Kidney capillary endothelial cell (primary cell): ENCODE results near the gene REM2.

Source experiments
- DNase-seq: peaks from one replicate; pipeline ENCODE4 v3.0.0-alpha.2; 2018; ENCODE audit warnings: low spot score

The REM2 gene

GRCh38 chr14:22875003-22875747 is 7.8 kb upstream of the REM2 start:
- no peak for DNase-seq

GRCh38 chr14:22875748-22876319 is 7.2 kb upstream of the REM2 start:
- no peak for DNase-seq

- no peak for DNase-seq
These were observed 6.0 kb upstream of the REM2 start for GRCh38 chr14:22877000-22877501.

DNA sequence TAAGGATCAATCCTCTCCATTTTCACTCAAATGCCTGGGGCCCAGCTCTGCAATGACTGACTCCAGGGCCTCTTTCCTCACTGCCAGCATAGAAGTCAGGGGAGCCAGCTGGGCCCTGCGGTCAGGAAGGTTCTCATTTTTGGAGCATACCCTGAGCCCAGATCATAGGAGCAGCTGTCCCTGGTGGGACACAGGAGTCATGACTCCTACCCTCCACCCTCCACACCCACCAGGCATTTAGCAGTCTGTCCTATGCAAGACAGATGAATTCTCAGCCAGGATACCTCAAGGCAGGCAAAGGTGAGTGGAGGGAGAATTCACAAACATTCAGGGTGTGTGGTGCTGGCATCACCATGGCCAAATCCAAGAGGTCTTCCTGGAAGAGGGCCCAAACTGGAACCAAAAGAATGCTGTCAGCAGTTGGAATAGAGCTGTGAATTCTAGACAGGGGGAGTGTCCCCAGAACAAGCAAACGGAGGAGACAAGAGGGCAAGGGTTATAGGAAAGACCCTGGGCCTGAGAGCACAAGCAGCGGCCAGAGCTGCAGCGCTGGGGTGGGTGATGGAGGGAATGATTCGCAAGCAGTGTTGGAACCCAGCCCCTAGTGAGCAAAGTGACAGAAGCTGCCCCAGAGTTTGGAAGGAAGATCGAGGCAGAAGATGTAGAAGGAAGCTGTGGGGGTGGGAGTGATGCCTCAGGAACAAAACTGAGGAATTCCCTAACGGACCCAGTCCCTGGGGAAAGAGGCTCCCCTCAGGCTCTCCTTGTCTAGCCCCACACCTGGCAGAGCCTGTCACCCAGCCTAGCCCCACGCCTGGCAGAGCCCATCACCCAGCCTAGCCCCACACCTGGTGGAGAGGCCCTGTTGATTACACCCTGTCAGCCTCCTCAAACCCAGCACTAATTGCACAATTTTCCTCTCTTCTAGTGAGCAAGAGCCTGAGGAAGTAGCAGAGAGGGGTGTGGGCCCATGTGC is 4.5 kb upstream of the REM2 start:
- no peak for DNase-seq

- DNase-seq: no peak
These were observed 958 bp upstream of the REM2 start for GRCh38 chr14:22882064-22882463.

DNA sequence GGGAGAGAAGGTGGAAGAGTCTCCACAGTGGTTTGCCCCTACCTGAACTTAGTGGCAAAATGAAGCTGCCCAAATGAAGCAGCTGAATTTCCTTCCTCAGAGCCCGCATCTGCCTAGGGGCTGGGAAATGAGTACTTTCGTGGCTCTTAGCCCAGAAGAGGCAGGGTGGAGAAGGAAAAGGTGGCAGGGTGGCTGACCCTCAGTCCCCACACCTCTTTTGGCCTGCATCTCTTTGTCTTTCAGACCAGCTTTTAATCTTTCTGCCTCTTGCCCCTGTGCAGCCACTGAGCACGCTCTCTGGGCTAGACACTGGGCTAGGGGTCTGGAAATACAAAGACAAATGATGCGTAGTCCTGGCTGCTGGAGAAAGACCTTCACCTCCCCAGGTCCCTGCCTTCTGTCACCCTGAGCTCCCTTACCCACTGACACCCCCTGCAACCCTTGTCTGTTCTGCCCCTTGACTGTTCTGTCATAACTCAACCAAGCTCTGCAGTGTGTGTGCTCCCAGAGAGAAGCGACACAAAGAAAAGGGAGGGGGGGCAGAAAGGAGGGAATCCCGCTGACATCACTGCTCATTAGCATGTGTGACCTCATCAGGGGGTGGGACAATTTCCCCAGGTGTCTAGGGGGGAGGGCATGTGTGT is 371 bp upstream of the REM2 start:
- DNase-seq: no peak

- no peak for DNase-seq
These were observed 1.2 kb downstream of the REM2 start for GRCh38 chr14:22884076-22884737.

- no peak for DNase-seq
These were observed 1.9 kb downstream of the REM2 start for GRCh38 chr14:22884738-22885523.

GRCh38 chr14:22885975-22886374 is 3.0 kb downstream of the REM2 start:
- no peak for DNase-seq

DNA sequence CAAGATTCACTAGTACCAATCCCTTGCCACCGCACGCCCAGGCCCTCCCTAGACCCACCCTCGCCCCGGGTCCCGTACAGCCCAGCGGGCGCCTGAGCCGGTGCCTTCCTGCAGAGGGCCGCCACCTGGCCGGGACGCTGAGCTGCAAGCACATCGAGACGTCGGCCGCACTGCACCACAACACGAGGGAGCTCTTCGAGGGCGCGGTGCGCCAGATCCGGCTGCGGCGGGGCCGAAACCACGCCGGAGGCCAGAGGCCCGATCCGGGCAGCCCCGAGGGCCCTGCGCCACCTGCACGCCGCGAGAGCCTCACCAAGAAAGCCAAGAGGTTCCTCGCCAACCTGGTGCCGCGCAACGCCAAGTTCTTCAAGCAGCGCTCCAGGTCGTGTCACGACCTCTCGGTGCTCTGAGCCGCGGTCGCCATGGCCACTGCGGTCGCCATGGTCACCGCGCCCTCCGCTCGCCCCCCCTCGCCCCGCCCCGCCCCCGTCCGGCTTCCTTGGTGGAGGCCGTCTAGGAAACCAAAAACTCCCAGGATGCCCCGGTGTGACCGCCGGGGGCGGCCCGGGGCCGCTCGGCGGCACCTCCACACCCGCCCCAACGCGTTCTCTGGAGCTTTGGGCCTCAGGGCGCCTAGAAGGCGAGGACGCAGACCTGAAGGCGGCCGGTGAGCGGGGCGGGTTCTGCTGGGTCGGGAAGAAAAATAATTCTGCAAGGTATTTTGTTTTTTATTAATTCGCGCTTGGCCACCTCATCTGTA is 3.7 kb downstream of the REM2 start:
- DNase-seq: peak; percentile 29

DNA sequence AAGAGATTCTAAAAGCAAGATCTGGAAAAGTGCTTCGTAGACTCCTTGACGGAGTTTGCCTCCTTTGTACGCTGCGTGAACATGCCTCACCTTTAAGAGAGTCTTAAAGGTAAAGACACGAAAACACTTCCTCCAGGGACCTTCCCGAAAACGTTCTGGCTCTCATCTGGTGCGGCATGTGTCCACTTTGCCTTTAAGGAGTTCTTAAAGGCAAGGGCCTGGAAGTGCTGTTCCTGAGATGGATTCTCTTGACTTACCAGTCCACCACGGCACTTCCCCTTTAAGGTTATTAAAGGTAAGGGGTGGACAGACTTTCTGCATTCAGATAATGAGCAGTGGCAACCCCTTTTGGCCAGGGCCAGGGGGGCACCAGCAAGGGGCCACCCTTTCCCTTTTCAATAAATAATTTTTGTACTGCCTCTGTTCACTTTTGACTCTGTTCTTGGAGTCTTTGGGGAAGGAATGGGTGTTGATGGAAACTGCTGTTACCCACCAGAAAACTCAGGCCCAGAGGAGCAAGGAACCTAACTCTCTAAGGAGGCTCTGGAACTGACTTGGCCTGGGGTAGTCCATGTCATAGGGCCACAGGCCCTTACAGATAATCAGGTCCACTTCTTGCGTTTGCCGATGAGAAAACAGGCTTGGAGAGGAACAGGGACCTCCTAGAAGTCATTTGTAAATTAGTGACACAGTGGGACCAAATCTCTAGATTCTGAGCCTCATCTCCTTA is 4.4 kb downstream of the REM2 start:
- DNase-seq: no peak

GRCh38 chr14:22887990-22888378 is 5.0 kb downstream of the REM2 start:
- no peak for DNase-seq

- DNase-seq: no peak
These were observed 5.6 kb downstream of the REM2 start for GRCh38 chr14:22888662-22889061.

DNA sequence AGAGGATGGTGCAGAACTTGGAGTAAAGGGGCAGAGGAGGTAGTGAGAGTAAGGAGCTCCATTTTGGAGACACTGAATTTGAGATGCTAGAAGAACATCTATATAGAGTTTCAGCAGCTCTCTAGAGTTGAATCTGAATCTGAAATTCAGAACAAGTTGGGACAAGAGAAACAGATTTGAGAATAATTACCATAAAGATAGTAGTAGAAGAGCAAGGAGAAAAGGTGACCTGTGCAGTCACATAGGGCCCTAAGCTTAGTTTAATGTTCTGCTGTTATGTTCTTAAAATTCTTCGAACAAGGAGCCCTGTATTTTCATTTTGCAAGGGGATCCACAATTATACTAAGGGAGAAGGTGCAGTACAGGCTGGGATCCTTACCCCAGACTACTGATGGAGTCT is 7.4 kb downstream of the REM2 start:
- DNase-seq: no peak

- no peak for DNase-seq
These were observed 9.5 kb downstream of the REM2 start for GRCh38 chr14:22892488-22892887.

DNA sequence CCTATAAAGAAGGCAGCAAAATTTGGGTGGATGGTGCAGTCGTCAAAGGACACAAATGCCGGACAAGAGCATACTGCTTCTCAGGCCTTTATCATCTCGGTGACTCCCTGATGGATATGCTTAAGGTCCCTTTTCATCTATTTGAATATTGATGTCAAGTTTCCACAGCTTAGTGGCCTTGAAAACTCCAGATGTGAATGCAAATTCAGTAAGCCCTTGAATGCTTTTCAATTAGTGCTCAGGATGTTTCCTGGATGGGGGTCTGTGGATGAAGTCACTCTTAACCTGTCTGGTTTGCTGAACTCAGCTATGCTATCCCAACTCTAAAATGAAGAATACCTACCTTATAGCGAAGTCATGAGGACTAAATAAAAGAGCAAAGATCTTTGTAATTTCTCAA is 10.7 kb downstream of the REM2 start:
- DNase-seq: no peak

- DNase-seq: no peak
These were observed 12.4 kb downstream of the REM2 start for GRCh38 chr14:22895402-22895801.

DNA sequence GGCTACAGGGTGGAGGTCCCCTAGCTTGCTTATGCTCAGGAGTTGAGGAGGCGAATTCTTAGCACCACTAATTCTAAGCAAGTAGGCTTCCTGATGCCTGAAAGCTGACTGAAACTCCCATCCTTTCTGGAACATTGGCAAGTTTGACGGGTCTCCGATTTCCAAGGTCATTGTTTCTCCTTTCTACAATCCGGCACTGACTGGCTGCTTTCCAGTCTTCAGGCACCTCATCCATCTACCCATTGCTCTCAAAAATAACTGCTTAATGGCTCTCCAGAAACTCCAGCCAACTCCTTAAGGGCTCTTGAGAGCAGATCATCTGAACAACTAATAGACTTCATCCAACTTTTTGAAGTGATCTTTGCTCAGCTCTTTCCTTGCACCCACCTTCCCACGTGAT is 13.3 kb downstream of the REM2 start:
- no peak for DNase-seq

- DNase-seq: no peak
These were observed 13.7 kb downstream of the REM2 start for GRCh38 chr14:22896760-22897159.
